ENCODE results near the gene CLPX.
"Not testable (repeated sequence)": the region's sequence is repeated elsewhere in the genome, so short reads cannot be mapped to it uniquely, and the experiment has no call there.

The CLPX gene

DNA sequence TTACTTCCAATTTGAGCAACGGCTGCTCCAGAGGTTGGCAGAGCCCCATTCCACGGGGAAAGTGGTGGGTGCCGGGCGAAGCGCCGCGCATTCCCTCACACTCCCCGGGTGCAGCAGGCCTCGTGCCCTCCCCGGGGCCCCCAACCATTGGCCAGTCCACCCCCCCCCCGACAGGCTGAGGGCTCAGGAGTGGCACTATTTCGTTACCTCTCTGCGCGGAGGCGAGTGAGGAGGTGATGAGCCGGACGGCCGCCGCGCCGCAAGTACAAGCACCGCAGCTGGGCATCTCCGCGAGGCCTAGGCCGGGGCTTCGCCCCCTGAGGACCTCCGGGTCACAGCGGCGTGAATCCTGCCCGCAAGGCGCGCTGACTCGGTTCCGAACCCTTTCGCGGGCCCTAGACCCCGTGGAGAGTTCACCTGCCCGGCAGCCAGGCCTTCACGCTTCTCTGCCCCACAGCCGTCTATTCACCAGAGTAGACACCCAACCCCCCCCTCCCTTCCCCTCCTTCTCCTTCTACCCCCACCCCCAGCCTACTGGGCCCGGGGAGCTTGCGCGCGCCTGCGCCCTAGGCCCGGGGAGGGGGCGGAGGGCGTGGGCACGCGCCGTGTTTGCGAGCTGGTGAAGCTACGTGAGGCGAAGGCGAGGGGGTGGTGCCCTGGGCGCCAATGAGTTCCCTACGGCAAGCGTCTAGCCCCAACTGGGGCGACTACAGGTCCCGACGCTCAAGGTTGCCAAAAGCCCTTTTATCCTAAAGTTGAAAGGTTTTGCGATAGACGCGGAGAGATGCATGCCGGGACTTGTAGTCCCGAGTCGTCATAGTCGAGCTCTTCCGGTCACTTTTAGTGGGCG is at the start of gene CLPX:
TSS of gene CLPX (minus strand) at position 475 of the 850 bp plus-strand sequence. CDS start at position 286, 189 bp downstream.
- no peak for TF ChIP-seq TOX (CRISPR knock-in tag; IDR thresholded peaks at IDR 0.05; ENCODE audit: borderline replicate concordance)
- TF ChIP-seq ZNF8 (CRISPR knock-in tag; IDR thresholded peaks at IDR 0.05) = no peak
- no peak for TF ChIP-seq SNAI2 (CRISPR knock-in tag; IDR thresholded peaks at IDR 0.05)
- TF ChIP-seq ZNF70 (CRISPR knock-in tag; IDR thresholded peaks at IDR 0.05) = no peak
- TF ChIP-seq CSDC2 (CRISPR knock-in tag; IDR thresholded peaks at IDR 0.05) = no peak
- TF ChIP-seq ZNF565 (CRISPR knock-in tag; conservative IDR thresholded peaks at IDR 0.05; ENCODE audit: low read depth) = 0 out of 2 replicates have a peak, but pooled peaks have one; percentile 15
- TF ChIP-seq GLIS3 (CRISPR knock-in tag; IDR thresholded peaks at IDR 0.05) = 0 out of 2 replicates have a peak, but pooled peaks have one; percentile 53
- peak; percentile 85 for ATAC-seq

DNA sequence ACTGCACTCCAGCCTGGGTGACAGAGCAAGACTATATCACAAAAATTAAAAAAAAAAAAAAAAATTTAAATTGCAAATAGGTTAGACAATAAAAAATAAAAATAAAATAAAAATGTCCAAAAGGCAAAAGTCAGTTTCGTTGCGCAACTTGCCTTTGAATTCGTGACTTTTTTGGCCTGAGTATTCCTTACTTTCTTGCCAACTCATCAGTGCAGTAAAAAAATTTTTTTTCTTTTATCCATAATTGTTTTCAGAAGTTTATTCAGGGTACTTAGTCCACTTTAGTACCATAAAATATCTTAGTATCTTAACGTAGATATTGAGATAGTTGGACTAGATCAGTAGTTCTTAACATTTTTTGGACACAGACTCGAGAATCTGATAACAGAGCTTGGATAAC is 48.6 kb upstream of the CLPX start:
- TF ChIP-seq CSDC2 (CRISPR knock-in tag; IDR thresholded peaks at IDR 0.05) (no peak), RARB (CRISPR knock-in tag; IDR thresholded peaks at IDR 0.05) (no peak), ZC3H10 (CRISPR knock-in tag; IDR thresholded peaks at IDR 0.05) (no peak), ESRRG (CRISPR knock-in tag; IDR thresholded peaks at IDR 0.05) (no peak), TOX (CRISPR knock-in tag; IDR thresholded peaks at IDR 0.05; ENCODE audit: borderline replicate concordance) (no peak), ZNF565 (CRISPR knock-in tag; conservative IDR thresholded peaks at IDR 0.05; ENCODE audit: low read depth) (no peak)
- TF ChIP-seq, protein P1, sequence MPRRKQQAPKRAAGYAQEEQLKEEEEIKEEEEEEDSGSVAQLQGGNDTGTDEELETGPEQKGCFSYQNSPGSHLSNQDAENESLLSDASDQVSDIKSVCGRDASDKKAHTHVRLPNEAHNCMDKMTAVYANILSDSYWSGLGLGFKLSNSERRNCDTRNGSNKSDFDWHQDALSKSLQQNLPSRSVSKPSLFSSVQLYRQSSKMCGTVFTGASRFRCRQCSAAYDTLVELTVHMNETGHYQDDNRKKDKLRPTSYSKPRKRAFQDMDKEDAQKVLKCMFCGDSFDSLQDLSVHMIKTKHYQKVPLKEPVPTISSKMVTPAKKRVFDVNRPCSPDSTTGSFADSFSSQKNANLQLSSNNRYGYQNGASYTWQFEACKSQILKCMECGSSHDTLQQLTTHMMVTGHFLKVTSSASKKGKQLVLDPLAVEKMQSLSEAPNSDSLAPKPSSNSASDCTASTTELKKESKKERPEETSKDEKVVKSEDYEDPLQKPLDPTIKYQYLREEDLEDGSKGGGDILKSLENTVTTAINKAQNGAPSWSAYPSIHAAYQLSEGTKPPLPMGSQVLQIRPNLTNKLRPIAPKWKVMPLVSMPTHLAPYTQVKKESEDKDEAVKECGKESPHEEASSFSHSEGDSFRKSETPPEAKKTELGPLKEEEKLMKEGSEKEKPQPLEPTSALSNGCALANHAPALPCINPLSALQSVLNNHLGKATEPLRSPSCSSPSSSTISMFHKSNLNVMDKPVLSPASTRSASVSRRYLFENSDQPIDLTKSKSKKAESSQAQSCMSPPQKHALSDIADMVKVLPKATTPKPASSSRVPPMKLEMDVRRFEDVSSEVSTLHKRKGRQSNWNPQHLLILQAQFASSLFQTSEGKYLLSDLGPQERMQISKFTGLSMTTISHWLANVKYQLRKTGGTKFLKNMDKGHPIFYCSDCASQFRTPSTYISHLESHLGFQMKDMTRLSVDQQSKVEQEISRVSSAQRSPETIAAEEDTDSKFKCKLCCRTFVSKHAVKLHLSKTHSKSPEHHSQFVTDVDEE (CRISPR knock-in tag; IDR thresholded peaks at IDR 0.05) = no peak
- TF ChIP-seq, protein P2, sequence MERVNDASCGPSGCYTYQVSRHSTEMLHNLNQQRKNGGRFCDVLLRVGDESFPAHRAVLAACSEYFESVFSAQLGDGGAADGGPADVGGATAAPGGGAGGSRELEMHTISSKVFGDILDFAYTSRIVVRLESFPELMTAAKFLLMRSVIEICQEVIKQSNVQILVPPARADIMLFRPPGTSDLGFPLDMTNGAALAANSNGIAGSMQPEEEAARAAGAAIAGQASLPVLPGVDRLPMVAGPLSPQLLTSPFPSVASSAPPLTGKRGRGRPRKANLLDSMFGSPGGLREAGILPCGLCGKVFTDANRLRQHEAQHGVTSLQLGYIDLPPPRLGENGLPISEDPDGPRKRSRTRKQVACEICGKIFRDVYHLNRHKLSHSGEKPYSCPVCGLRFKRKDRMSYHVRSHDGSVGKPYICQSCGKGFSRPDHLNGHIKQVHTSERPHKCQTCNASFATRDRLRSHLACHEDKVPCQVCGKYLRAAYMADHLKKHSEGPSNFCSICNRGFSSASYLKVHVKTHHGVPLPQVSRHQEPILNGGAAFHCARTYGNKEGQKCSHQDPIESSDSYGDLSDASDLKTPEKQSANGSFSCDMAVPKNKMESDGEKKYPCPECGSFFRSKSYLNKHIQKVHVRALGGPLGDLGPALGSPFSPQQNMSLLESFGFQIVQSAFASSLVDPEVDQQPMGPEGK (CRISPR knock-in tag; IDR thresholded peaks at IDR 0.05; ENCODE audit: borderline replicate concordance) = no peak
- TF ChIP-seq, protein P3, sequence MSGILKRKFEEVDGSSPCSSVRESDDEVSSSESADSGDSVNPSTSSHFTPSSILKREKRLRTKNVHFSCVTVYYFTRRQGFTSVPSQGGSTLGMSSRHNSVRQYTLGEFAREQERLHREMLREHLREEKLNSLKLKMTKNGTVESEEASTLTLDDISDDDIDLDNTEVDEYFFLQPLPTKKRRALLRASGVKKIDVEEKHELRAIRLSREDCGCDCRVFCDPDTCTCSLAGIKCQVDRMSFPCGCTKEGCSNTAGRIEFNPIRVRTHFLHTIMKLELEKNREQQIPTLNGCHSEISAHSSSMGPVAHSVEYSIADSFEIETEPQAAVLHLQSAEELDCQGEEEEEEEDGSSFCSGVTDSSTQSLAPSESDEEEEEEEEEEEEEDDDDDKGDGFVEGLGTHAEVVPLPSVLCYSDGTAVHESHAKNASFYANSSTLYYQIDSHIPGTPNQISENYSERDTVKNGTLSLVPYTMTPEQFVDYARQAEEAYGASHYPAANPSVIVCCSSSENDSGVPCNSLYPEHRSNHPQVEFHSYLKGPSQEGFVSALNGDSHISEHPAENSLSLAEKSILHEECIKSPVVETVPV (CRISPR knock-in tag; IDR thresholded peaks at IDR 0.05) = no peak
- no peak for ATAC-seq

DNA sequence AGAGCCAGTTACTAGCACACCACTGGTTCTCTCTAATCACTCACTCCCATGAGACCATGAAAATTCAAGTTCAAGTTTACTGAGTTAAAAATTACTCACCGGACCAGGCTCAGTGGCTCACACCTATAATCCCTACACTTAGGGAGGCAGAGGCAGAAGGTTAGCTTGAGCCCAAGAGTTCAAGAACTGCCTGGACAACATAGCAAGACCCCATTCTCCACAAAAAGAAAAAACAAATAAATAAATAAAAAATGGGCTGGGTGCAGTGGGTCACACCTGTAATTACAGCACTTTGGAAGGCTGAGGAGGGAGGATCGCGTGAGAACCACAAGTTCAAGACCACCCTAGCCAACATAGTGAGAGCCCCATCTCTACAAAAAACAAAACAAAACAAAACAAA is 47.4 kb upstream of the CLPX start:
- TF ChIP-seq ZNF70 (CRISPR knock-in tag; IDR thresholded peaks at IDR 0.05) (no peak), ESRRG (CRISPR knock-in tag; IDR thresholded peaks at IDR 0.05) (no peak), GLIS3 (CRISPR knock-in tag; IDR thresholded peaks at IDR 0.05) (no peak), SNAI2 (CRISPR knock-in tag; IDR thresholded peaks at IDR 0.05) (no peak), ISL1 (CRISPR knock-in tag; IDR thresholded peaks at IDR 0.05) (no peak)
- ATAC-seq = no peak

DNA sequence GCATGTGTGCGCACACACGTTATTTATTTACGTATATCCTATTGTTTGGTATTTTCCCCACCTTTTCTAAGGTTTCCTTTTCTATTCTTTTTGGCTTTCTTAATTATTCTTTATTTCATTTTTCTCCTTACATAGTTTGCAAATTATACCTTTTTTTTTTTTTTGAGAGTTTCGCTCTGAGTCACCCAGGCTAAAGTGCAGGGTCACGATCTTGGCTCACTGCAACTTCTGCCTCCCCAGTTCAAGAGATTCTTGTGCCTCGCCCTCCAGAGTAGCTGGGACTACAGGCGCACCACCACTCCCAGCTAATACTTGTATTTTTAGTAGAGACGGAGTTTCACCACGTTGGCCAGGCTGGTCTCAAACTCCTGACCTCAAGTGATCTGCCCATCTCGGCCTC is 46.2 kb upstream of the CLPX start:
- TF ChIP-seq ZNF8 (CRISPR knock-in tag; IDR thresholded peaks at IDR 0.05) (no peak), ESRRG (CRISPR knock-in tag; IDR thresholded peaks at IDR 0.05) (no peak), ZFP30 (CRISPR knock-in tag; IDR thresholded peaks at IDR 0.05) (no peak), ZNF565 (CRISPR knock-in tag; conservative IDR thresholded peaks at IDR 0.05; ENCODE audit: low read depth) (no peak), ISL1 (CRISPR knock-in tag; IDR thresholded peaks at IDR 0.05) (no peak), ZFP3 (CRISPR knock-in tag; IDR thresholded peaks at IDR 0.05) (no peak), ZC3H10 (CRISPR knock-in tag; IDR thresholded peaks at IDR 0.05) (no peak), GLIS3 (CRISPR knock-in tag; IDR thresholded peaks at IDR 0.05) (no peak)
- TF ChIP-seq, protein P4, sequence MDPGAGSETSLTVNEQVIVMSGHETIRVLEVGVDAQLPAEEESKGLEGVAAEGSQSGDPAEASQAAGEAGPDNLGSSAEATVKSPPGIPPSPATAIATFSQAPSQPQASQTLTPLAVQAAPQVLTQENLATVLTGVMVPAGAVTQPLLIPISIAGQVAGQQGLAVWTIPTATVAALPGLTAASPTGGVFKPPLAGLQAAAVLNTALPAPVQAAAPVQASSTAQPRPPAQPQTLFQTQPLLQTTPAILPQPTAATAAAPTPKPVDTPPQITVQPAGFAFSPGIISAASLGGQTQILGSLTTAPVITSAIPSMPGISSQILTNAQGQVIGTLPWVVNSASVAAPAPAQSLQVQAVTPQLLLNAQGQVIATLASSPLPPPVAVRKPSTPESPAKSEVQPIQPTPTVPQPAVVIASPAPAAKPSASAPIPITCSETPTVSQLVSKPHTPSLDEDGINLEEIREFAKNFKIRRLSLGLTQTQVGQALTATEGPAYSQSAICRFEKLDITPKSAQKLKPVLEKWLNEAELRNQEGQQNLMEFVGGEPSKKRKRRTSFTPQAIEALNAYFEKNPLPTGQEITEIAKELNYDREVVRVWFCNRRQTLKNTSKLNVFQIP (CRISPR knock-in tag; IDR thresholded peaks at IDR 0.05; ENCODE audit: borderline replicate concordance, low read depth) = no peak
- TF ChIP-seq, protein P5, sequence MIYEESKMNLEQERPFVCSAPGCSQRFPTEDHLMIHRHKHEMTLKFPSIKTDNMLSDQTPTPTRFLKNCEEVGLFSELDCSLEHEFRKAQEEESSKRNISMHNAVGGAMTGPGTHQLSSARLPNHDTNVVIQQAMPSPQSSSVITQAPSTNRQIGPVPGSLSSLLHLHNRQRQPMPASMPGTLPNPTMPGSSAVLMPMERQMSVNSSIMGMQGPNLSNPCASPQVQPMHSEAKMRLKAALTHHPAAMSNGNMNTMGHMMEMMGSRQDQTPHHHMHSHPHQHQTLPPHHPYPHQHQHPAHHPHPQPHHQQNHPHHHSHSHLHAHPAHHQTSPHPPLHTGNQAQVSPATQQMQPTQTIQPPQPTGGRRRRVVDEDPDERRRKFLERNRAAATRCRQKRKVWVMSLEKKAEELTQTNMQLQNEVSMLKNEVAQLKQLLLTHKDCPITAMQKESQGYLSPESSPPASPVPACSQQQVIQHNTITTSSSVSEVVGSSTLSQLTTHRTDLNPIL (CRISPR knock-in tag; IDR thresholded peaks at IDR 0.05; ENCODE audit: low read depth) = no peak
- TF ChIP-seq, protein P3 (CRISPR knock-in tag; IDR thresholded peaks at IDR 0.05) = no peak

DNA sequence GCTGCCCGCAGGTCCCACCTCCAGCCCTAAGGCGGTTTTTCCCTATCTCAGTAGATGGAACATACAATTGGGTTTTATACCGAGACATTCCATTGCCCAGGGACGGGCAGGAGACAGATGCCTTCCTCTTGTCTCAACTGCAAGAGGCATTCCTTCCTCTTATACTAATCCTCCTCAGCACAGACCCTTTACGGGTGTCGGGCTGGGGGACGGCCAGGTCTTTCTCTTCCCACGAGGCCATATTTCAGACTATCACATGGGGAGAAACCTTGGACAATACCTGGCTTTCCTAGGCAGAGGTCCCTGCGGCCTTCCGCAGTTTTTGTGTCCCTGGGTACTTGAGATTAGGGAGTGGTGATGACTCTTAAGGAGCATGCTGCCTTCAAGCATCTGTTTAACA is 41.8 kb upstream of the CLPX start:
- ATAC-seq = not testable (repeated sequence)

More for the DNA sequence above, 46.2 kb upstream of the CLPX start:
- no peak for ATAC-seq

Measured in SK-N-SH treated with all-trans-retinoic acid at 6 μM for 48 hours (cell line).